CD4-positive, alpha-beta T cell (primary cell): Measurements from ENCODE around the gene EIF3A. TPM values are rescaled to one million over a fixed set of nuclear protein-coding genes. Genes with fewer than 3 reads are reported as not detected.

ENCODE experiments used
- ATAC-seq: fragments of 200-7000 bp; cut with Tn5 transposase; one replicate; pipeline ENCODE4 v1.10.0; 2022; ENCODE audit warnings: mild to moderate bottlenecking; ENCODE audit not compliant: poor library complexity
- CTCF ChIA-PET: fragments of 350-600 bp; sonication (Branson Sonifier 250); formaldehyde crosslinking; loops from one replicate; lab custom pipeline; 2021; ENCODE audit warnings: antibody characterized with exemption, inconsistent platforms; lab: Charles Lee
- POLR2A ChIA-PET: fragments of 350-600 bp; sonication (Branson Sonifier 250); formaldehyde crosslinking; loops from one replicate; lab custom pipeline; 2021; ENCODE audit warnings: antibody characterized with exemption, inconsistent platforms; lab: Charles Lee
- DNase-seq, 14 experiments: peaks; one replicate each; pipeline ENCODE4 v3.0.0-alpha.2; 2013 to 2020; ENCODE audit warnings: mixed read lengths in 2 of 14
- H3K27ac ChIP-seq, 2 donors: one replicate each; pipeline versions ENCODE4 v1.5.1 to v1.7.0; 2013; ENCODE audit warnings: low read length in 2 of 2, low read depth in 1 of 2, mild to moderate bottlenecking in 1 of 2
- H3K27me3 ChIP-seq, 2 experiments: 1 replicate in 1 of 2; 2 replicates in 1 of 2; pipeline versions ENCODE4 v1.6.1 to v1.7.0; 2013; ENCODE audit warnings: low read length in 2 of 2, control low read depth in 1 of 2, mild to moderate bottlenecking in 1 of 2, moderate library complexity in 1 of 2; ENCODE audit not compliant: insufficient read depth in 2 of 2, control insufficient read depth in 1 of 2
- H3K36me3 ChIP-seq: one replicate; pipeline ENCODE4 v1.6.1; 2013; ENCODE audit warnings: low read length, control low read depth; ENCODE audit not compliant: insufficient read depth
- H3K4me1 ChIP-seq: one replicate; pipeline ENCODE4 v1.6.1; 2013; ENCODE audit warnings: low read length, control low read depth; ENCODE audit not compliant: insufficient read depth
- H3K4me3 ChIP-seq: one replicate; pipeline ENCODE4 v1.5.1; 2013; ENCODE audit warnings: mild to moderate bottlenecking, low read length, moderate library complexity
- H3K9me3 ChIP-seq, 2 experiments: 1 replicate in 1 of 2; 2 replicates in 1 of 2; pipeline versions ENCODE4 v1.6.1 to v1.7.0; 2013; ENCODE audit warnings: low read length in 2 of 2, mild to moderate bottlenecking in 2 of 2, control low read depth in 1 of 2, moderate library complexity in 1 of 2; ENCODE audit not compliant: control insufficient read depth in 1 of 2, insufficient read depth in 1 of 2
- H3K27ac Mint-ChIP-seq: one replicate; pipeline ENCODE4 v1.8.0; 2020; ENCODE audit warnings: mixed read lengths
- H3K27me3 Mint-ChIP-seq: one replicate; pipeline ENCODE4 v1.8.0; 2021; ENCODE audit warnings: mixed read lengths
- H3K36me3 Mint-ChIP-seq: one replicate; pipeline ENCODE4 v1.8.0; 2021; ENCODE audit warnings: low read depth, mixed read lengths
- H3K4me1 Mint-ChIP-seq: one replicate; pipeline ENCODE4 v1.8.0; 2021; ENCODE audit warnings: low read depth, mixed read lengths
- H3K4me3 Mint-ChIP-seq: one replicate; pipeline ENCODE4 v1.8.0; 2020; ENCODE audit warnings: mild to moderate bottlenecking, mixed read lengths
- H3K9me3 Mint-ChIP-seq: one replicate; pipeline ENCODE4 v1.8.0; 2020; ENCODE audit warnings: mixed read lengths
- intact Hi-C, 2 experiments: fragments of 100-400 bp; cut with DNase I in 1 of 2; cut with micrococcal nuclease in 1 of 2; formaldehyde crosslinking; loops; one replicate each; pipeline versions ENCODE4 v1.15.1 to v1.9.0; 2023 to 2025; cut with DNase I, micrococcal nuclease
- total RNA-seq, 174 experiments: library from RNA in 2 of 174; stranded (reverse) in 2 of 174; gene quantifications; one replicate each; pipeline ENCODE4 v1.2.3 and lab custom pipeline; 2021 to 2026
- TF ChIP-seq, protein P1 (sequence below): fragments of 200-600 bp; IDR thresholded peaks from one replicate; pipeline ENCODE4 v1.8.0; 2022; ENCODE audit warnings: antibody characterized with exemption, mild to moderate bottlenecking

EIF3A gene
- total RNA-seq, 2 experiments from 2014 or later, result 129 TPM

DNA sequence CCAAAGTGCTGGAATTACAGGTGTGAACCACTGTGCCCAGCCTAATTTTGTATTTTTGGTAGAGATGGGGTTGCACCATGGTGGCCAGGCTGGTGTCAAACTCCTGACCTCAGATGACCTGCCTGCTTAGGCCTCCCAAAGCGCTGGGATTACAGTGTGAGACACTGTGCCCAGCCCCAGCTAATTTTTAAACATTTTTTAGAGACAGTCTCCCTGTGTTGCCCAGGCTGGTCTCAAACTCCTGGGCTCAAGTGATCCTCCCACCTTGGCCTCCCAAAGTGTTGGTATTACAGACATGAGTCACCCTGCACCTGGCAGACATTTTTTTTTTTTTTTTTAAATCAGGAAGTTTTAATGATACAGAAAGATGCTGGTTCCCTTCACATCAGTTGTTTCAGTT is 38.8 kb upstream of the EIF3A start:
- Mint-ChIP-seq H3K4me1 (peaks cover under 1% of the 10 kb centered on the region), H3K27me3 (no peaks in the 10 kb centered on the region), H3K27ac (no peak overlapping the region), H3K4me3 (no peak overlapping the region), H3K36me3 (peaks cover 60% of the 10 kb centered on the region), H3K9me3 (no peaks in the 10 kb centered on the region)
- ChIA-PET POLR2A (no interaction called here), CTCF (no interaction called here)
- Histone ChIP-seq H3K4me3 (no peak overlapping the region), H3K36me3 (peaks cover 58% of the 10 kb centered on the region), H3K4me1 (peaks cover 2% of the 10 kb centered on the region), H3K27ac (no peak overlapping the region), H3K9me3 (no peaks in the 10 kb centered on the region), H3K27me3 (no peaks in the 10 kb centered on the region)
- intact Hi-C loops, result no loop called here
- no peak for ATAC-seq
- TF ChIP-seq, protein P1, sequence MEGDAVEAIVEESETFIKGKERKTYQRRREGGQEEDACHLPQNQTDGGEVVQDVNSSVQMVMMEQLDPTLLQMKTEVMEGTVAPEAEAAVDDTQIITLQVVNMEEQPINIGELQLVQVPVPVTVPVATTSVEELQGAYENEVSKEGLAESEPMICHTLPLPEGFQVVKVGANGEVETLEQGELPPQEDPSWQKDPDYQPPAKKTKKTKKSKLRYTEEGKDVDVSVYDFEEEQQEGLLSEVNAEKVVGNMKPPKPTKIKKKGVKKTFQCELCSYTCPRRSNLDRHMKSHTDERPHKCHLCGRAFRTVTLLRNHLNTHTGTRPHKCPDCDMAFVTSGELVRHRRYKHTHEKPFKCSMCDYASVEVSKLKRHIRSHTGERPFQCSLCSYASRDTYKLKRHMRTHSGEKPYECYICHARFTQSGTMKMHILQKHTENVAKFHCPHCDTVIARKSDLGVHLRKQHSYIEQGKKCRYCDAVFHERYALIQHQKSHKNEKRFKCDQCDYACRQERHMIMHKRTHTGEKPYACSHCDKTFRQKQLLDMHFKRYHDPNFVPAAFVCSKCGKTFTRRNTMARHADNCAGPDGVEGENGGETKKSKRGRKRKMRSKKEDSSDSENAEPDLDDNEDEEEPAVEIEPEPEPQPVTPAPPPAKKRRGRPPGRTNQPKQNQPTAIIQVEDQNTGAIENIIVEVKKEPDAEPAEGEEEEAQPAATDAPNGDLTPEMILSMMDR, result no peak
- DNase-seq, result no peak

DNA sequence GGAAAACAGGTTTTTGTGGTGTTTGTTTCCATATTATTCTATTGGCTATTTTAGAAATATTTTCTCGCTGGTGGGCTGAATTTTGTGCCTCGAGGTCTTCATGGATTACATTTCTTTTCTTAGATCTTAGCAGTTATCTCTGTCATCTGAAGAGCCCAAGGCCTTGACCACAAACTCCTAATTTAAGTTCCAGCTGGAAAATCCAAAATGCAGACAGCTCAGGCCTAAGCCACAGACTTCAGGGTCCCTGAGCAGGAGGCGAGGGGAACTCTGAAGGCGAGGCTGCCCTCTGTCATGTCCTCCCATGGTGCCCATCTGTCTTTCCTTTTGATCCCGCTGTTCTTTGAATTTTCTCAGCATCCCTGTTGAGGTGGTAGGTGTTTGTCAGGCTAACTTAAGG is 37.6 kb upstream of the EIF3A start:
- ChIA-PET CTCF (no interaction called here), POLR2A (no interaction called here)
- TF ChIP-seq, protein P1, result no peak

GRCh38 chr10:119116326-119116951 is 35.8 kb upstream of the EIF3A start:
- H3K36me3 Mint-ChIP-seq, result peaks cover 67% of the 10 kb centered on the region
- Histone ChIP-seq H3K27me3 (no peaks in the 10 kb centered on the region), H3K4me1 (peaks cover 5% of the 10 kb centered on the region), H3K27ac (no peak overlapping the region), H3K9me3 (no peaks in the 10 kb centered on the region), H3K4me3 (no peak overlapping the region), H3K36me3 (peaks cover 62% of the 10 kb centered on the region)
- no peak for DNase-seq
- TF ChIP-seq, protein P1, result no peak
- ATAC-seq, result no peak
- intact Hi-C loops, result no loop called here
- no peak overlapping the region for H3K4me3 Mint-ChIP-seq
- ChIA-PET CTCF (no interaction called here), POLR2A (interaction anchor here (2.0 kb wide), 1 partner anchor 15 kb away, joined by 7 read pairs; no protein-coding TSS in a partner anchor)
- no peaks in the 10 kb centered on the region for H3K27me3 Mint-ChIP-seq
- H3K4me1 Mint-ChIP-seq, result peaks cover 10% of the 10 kb centered on the region
- H3K9me3 Mint-ChIP-seq, result no peaks in the 10 kb centered on the region
- no peak overlapping the region for H3K27ac Mint-ChIP-seq

More for the DNA sequence above, 37.6 kb upstream of the EIF3A start:
- Mint-ChIP-seq H3K27ac (no peak overlapping the region), H3K9me3 (no peaks in the 10 kb centered on the region), H3K4me3 (no peak overlapping the region), H3K27me3 (no peaks in the 10 kb centered on the region), H3K36me3 (peaks cover 69% of the 10 kb centered on the region), H3K4me1 (peaks cover 10% of the 10 kb centered on the region)
- no peaks in the 10 kb centered on the region for H3K9me3 ChIP-seq
- no peak for DNase-seq
- peaks cover 63% of the 10 kb centered on the region for H3K36me3 ChIP-seq
- H3K4me3 ChIP-seq, result no peak overlapping the region
- no peak for ATAC-seq
- H3K27ac ChIP-seq, result no peak overlapping the region
- H3K27me3 ChIP-seq, result no peaks in the 10 kb centered on the region
- peaks cover 5% of the 10 kb centered on the region for H3K4me1 ChIP-seq
- intact Hi-C loops, result no loop called here
